Cardiac fibroblast (primary cell): ENCODE data around the gene NTN1.
A peak's percentile ranks its signal among the peaks of the same experiment; 100 is the strongest.

ENCODE experiments used
- DNase-seq, 2 donors: peaks; one replicate each; pipeline versions ENCODE4 v3.0.0 to v3.0.0-alpha.2; 2010; ENCODE audit warnings: low read depth in 2 of 2
- H3K4me3 ChIP-seq, 2 donors: replicated peaks in 1 of 2; 1 replicate in 1 of 2; 2 replicates in 1 of 2; pipeline ENCODE4 v1.5.1; 2011; ENCODE audit warnings: low read depth in 2 of 2, low read length in 2 of 2, mild to moderate bottlenecking in 2 of 2, moderate library complexity in 1 of 2
- CTCF ChIP-seq: IDR thresholded peaks from one replicate; pipeline ENCODE4 v1.5.1; 2011; ENCODE audit warnings: low read depth, mild to moderate bottlenecking, low read length, inconsistent platforms

NTN1 gene

GRCh38 chr17:9120471-9120870 is 99.2 kb downstream of the NTN1 start:
- no peak for DNase-seq
- peak; percentile 11 for TF ChIP-seq CTCF
- H3K4me3 ChIP-seq, result no peak overlapping the region

GRCh38 chr17:9121186-9121820 is 100.0 kb downstream of the NTN1 start:
- H3K4me3 ChIP-seq, result no peak overlapping the region
- TF ChIP-seq CTCF, result no peak
- no peak for DNase-seq

- H3K4me3 ChIP-seq, result no peak overlapping the region
- DNase-seq, result no peak
- no peak for TF ChIP-seq CTCF
Observed at GRCh38 chr17:9123594-9124553, 102.6 kb downstream of the NTN1 start.

GRCh38 chr17:9124554-9124935 is 103.2 kb downstream of the NTN1 start:
- no peak for DNase-seq
- no peak for TF ChIP-seq CTCF
- no peak overlapping the region for H3K4me3 ChIP-seq

- no peak overlapping the region for H3K4me3 ChIP-seq
- no peak for TF ChIP-seq CTCF
- no peak for DNase-seq
Observed at GRCh38 chr17:9125722-9126121, 104.4 kb downstream of the NTN1 start.

GRCh38 chr17:9127340-9127739 is 106.0 kb downstream of the NTN1 start:
- H3K4me3 ChIP-seq, result no peak overlapping the region
- TF ChIP-seq CTCF, result no peak
- no peak for DNase-seq
